Measurements from ENCODE around the gene RYR3.

DNA sequence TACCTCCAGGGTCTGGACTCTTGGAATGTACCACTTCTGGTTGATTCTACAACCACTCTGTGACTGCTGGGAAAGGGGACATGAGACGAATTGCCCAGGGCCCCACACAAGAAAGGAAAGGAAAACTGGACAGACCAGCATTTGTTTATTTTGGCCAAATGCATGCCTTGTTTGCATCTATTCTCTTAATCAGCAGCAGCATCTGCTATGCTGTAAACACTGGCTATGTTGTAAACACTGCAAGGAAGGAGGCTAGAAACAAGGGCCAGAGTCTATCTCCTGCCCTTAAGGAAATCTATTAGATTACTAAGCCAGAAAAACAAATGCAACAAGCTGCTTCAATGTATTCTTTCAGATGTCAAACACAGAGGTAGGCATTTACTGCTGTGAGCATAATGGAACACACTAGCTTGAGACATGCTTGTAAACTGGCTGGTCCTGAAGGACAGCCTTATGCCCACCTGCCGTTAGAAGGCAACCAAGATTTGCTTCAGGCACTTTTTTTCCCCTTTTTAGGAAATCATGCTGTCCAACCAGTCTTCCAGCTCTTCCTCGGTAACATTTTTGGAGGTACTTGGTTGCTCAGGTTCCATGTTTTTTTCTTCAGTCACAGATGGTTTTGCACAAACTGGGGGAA, 555.5 kb downstream of the RYR3 start:
- TF ChIP-seq, protein P1, sequence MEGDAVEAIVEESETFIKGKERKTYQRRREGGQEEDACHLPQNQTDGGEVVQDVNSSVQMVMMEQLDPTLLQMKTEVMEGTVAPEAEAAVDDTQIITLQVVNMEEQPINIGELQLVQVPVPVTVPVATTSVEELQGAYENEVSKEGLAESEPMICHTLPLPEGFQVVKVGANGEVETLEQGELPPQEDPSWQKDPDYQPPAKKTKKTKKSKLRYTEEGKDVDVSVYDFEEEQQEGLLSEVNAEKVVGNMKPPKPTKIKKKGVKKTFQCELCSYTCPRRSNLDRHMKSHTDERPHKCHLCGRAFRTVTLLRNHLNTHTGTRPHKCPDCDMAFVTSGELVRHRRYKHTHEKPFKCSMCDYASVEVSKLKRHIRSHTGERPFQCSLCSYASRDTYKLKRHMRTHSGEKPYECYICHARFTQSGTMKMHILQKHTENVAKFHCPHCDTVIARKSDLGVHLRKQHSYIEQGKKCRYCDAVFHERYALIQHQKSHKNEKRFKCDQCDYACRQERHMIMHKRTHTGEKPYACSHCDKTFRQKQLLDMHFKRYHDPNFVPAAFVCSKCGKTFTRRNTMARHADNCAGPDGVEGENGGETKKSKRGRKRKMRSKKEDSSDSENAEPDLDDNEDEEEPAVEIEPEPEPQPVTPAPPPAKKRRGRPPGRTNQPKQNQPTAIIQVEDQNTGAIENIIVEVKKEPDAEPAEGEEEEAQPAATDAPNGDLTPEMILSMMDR (tag by site-specific recombination; IDR thresholded peaks at IDR 0.05): no peak
- no peak for TF ChIP-seq YY1 (tag by site-specific recombination; IDR thresholded peaks at IDR 0.05)
- no peak for TF ChIP-seq PRDM2 (tag by site-specific recombination; IDR thresholded peaks at IDR 0.05; ENCODE audit: borderline replicate concordance)

Data from HEK293 (cell line).